Endodermal cell (in vitro differentiated cells): ENCODE results near the gene DHX16. TPM values are rescaled to one million over a fixed set of nuclear protein-coding genes. Genes with fewer than 3 reads are reported as not detected.

Experiments
- DNase-seq: peaks from one replicate; pipeline ENCODE4 v3.0.0-alpha.2; 2017
- H3K27ac ChIP-seq: 2 replicates; pipeline ENCODE4 v1.5.1; 2013; ENCODE audit warnings: mild to moderate bottlenecking, low read depth, low read length, moderate library complexity
- H3K27me3 ChIP-seq: 2 replicates; pipeline ENCODE4 v1.6.1; 2013; ENCODE audit warnings: mild to moderate bottlenecking, low read length, moderate library complexity; ENCODE audit not compliant: insufficient read depth, control insufficient read depth, poor library complexity, severe bottlenecking
- H3K36me3 ChIP-seq: 2 replicates; pipeline ENCODE4 v1.7.0; 2013; ENCODE audit warnings: mild to moderate bottlenecking, low read length, moderate library complexity; ENCODE audit not compliant: control insufficient read depth, insufficient read depth
- H3K4me1 ChIP-seq: one replicate; pipeline ENCODE4 v1.7.0; 2013; ENCODE audit warnings: low read length; ENCODE audit not compliant: control insufficient read depth, insufficient read depth
- H3K4me3 ChIP-seq: 2 replicates; pipeline ENCODE4 v1.5.1; 2013; ENCODE audit warnings: mild to moderate bottlenecking, low read length, moderate library complexity
- H3K9ac ChIP-seq: 2 replicates; pipeline ENCODE4 v1.6.1; 2013; ENCODE audit warnings: mild to moderate bottlenecking, low read length, moderate library complexity; ENCODE audit not compliant: poor library complexity, severe bottlenecking; ENCODE audit errors: extremely low read depth
- H3K9me3 ChIP-seq: 2 replicates; pipeline ENCODE4 v1.6.1; 2013; ENCODE audit warnings: mild to moderate bottlenecking, low read length, moderate library complexity; ENCODE audit not compliant: control insufficient read depth
- H3K27ac Mint-ChIP-seq: 2 replicates; pipeline ENCODE4 v1.8.0; 2020; ENCODE audit warnings: mixed read lengths
- H3K27me3 Mint-ChIP-seq: 2 replicates; pipeline ENCODE4 v1.8.0; 2021; ENCODE audit warnings: mild to moderate bottlenecking, mixed read lengths; ENCODE audit not compliant: insufficient read depth
- H3K36me3 Mint-ChIP-seq: 2 replicates; pipeline ENCODE4 v1.8.0; 2020; ENCODE audit warnings: low read depth, mixed read lengths
- H3K4me1 Mint-ChIP-seq: 2 replicates; pipeline ENCODE4 v1.8.0; 2020; ENCODE audit warnings: mixed read lengths
- H3K4me3 Mint-ChIP-seq: 2 replicates; pipeline ENCODE4 v1.8.0; 2020; ENCODE audit warnings: mild to moderate bottlenecking, moderate library complexity, mixed read lengths
- H3K9me3 Mint-ChIP-seq: 2 replicates; pipeline ENCODE4 v1.8.0; 2020; ENCODE audit warnings: mild to moderate bottlenecking, mixed read lengths
- WGBS, 2 experiments: methylation state at CpG; one replicate each; pipeline versions ENCODE4 v1.1.5 to v1.1.7; 2013; ENCODE audit warnings: missing lambda C conversion rate in 2 of 2, mixed read lengths in 1 of 2; ENCODE audit not compliant: insufficient coverage in 1 of 2, insufficient read length in 1 of 2; 5-methylcytosine and 5-hydroxymethylcytosine counted together
- total RNA-seq, 2 donors: library from RNA; stranded (reverse); fragmentation: NEBNext Ultra II Directional in 1 of 2; extraction: Animal tissue kit (Norgen Biotek cat#: 25700) in 1 of 2; gene quantifications; 2 replicates in 1 of 2; 3 replicates in 1 of 2; pipeline ENCODE4 v1.2.1, GENCODE V29; 2021
- TF ChIP-seq, protein P1 (sequence below): fragments of 200-600 bp; sonication (generic); conservative IDR thresholded peaks from 2 replicates; pipeline ENCODE4 v1.5.0; 2021; ENCODE audit warnings: antibody characterized with exemption, mild to moderate bottlenecking

The DHX16 gene
- total RNA-seq, 2 donors from 2014 or later: 33.5 to 33.9 TPM

DNA sequence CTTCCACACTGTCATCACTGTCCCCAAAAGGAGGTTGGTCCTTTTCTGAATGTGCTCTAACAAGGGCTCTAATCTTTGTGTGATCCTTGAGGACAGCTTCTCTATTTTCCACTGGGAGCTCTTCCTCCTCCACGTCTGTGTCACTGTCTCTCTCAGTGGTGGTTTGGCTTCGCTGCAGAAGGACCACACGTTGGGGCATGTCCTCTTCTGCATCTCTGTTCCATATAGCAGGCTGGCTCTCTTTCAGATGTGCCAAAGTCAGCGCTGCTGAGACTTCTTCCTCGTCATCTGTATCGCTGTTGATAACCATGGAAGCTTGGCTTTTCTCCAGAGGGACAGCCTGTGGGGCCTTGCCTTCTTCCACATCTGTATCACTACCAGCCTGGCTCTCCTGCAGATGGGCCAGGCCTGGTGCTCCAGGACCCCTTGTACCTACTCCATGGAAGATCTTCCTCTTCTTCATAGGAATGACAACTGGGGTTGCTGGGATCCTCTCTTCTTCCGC lies 39.7 kb upstream of the DHX16 start:
- peaks cover 17% of the 10 kb centered on the region for H3K4me1 Mint-ChIP-seq
- H3K4me3 Mint-ChIP-seq: no peak overlapping the region
- no peak overlapping the region for H3K27ac ChIP-seq
- peaks cover 62% of the 10 kb centered on the region for H3K36me3 ChIP-seq
- H3K36me3 Mint-ChIP-seq: peaks cover 55% of the 10 kb centered on the region
- no peak overlapping the region for H3K4me3 ChIP-seq
- TF ChIP-seq, protein P1, sequence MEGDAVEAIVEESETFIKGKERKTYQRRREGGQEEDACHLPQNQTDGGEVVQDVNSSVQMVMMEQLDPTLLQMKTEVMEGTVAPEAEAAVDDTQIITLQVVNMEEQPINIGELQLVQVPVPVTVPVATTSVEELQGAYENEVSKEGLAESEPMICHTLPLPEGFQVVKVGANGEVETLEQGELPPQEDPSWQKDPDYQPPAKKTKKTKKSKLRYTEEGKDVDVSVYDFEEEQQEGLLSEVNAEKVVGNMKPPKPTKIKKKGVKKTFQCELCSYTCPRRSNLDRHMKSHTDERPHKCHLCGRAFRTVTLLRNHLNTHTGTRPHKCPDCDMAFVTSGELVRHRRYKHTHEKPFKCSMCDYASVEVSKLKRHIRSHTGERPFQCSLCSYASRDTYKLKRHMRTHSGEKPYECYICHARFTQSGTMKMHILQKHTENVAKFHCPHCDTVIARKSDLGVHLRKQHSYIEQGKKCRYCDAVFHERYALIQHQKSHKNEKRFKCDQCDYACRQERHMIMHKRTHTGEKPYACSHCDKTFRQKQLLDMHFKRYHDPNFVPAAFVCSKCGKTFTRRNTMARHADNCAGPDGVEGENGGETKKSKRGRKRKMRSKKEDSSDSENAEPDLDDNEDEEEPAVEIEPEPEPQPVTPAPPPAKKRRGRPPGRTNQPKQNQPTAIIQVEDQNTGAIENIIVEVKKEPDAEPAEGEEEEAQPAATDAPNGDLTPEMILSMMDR: no peak
- DNase-seq: no peak
- no peak overlapping the region for H3K27ac Mint-ChIP-seq
- no peaks in the 10 kb centered on the region for H3K9me3 Mint-ChIP-seq
- 94 to 97% methylated on average over 7 of the region's 7 CpGs for WGBS, 2 experiments
- peaks cover 2% of the 10 kb centered on the region for H3K4me1 ChIP-seq
- H3K27me3 Mint-ChIP-seq: no peaks in the 10 kb centered on the region
- H3K27me3 ChIP-seq: no peaks in the 10 kb centered on the region
- H3K9ac ChIP-seq: no peak overlapping the region
- no peaks in the 10 kb centered on the region for H3K9me3 ChIP-seq

DNA sequence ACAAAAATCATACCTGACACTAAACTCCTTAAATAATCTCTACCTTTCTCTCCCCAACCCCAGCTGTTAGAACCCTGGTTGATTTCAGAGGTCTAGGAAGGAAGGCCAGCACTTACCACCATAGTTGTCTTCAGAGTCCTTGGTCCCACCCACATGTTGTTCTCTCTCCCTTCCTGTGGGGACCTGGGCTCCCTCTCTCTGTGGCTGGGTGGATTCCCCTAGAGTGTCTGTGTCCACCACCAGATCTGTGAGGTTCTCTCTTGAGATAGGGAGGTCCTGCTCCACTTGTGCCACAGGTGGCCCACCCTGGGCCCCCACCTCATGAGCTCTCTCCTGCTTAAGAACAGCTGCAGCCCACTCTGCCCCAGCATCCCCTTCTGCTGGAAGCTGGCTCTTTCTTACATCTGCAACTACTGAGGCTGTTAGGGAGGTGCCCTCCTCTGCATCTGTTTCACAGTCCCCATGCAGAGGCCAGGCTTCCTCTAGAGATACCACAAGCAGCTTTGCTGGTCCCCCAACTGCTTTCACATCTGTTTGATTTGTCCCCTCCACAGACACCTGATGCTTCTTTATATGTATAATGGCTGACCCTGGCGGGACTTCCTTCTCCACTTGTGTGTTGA lies 39.1 kb upstream of the DHX16 start:
- Histone ChIP-seq H3K9me3 (no peaks in the 10 kb centered on the region), H3K4me3 (no peak overlapping the region), H3K36me3 (peaks cover 62% of the 10 kb centered on the region), H3K27me3 (no peaks in the 10 kb centered on the region), H3K9ac (no peak overlapping the region), H3K27ac (no peak overlapping the region), H3K4me1 (peaks cover 4% of the 10 kb centered on the region)
- peaks cover 20% of the 10 kb centered on the region for H3K4me1 Mint-ChIP-seq
- H3K27me3 Mint-ChIP-seq: no peaks in the 10 kb centered on the region
- WGBS, 2 experiments: 90% methylated on average over 1 of the region's 1 CpG; no CpG with 5 or more reads in 1 of the 2 experiments
- H3K36me3 Mint-ChIP-seq: peaks cover 58% of the 10 kb centered on the region
- TF ChIP-seq, protein P1: no peak
- no peak overlapping the region for H3K4me3 Mint-ChIP-seq
- no peak overlapping the region for H3K27ac Mint-ChIP-seq
- H3K9me3 Mint-ChIP-seq: no peaks in the 10 kb centered on the region
- DNase-seq: no peak

DNA sequence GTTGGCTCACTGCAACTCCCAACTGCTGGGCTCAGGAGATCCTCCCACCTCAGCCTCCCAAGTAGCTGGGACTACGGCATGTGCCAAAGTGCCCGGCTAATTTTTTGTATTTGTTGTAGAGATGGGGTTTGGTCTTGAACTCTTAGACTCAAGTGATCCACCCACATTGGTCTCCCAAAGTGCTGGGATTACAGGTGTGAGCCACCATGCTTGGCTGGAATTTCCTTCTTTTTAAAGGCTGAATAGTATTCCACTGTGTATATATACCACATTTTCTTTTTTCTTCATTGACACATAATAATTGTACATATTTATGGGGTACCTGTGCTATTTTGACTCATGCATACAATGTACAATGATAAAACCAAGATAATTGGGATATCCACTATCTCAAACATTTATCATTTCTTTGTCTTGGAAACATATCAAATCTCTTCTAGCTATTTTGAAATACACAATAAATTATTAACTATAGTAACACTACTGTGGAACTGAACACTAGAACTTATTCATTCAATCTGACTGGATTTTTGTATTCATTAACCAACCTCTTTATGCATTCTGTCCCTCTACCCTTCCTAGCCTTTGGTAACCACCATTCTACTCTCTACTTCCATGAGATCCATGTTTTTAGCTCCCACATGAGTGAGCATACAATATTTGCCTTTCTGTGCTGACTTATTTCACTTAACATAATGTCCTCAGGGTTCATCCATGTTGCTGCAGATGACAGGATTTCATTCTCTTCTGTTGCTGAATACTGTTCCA lies 36.5 kb upstream of the DHX16 start:
- no peak for DNase-seq
- no peak overlapping the region for H3K4me3 ChIP-seq
- Mint-ChIP-seq H3K27ac (no peak overlapping the region), H3K4me3 (no peak overlapping the region), H3K27me3 (no peaks in the 10 kb centered on the region), H3K36me3 (peaks cover 73% of the 10 kb centered on the region), H3K4me1 (peaks cover 14% of the 10 kb centered on the region), H3K9me3 (no peaks in the 10 kb centered on the region)
- peaks cover 4% of the 10 kb centered on the region for H3K4me1 ChIP-seq
- no peaks in the 10 kb centered on the region for H3K27me3 ChIP-seq
- H3K27ac ChIP-seq: no peak overlapping the region
- TF ChIP-seq, protein P1: no peak
- 100% methylated on average over 2 of the region's 2 CpGs; no CpG with 5 or more reads in 1 of the 2 experiments for WGBS, 2 experiments
- H3K9me3 ChIP-seq: no peaks in the 10 kb centered on the region
- no peak overlapping the region for H3K9ac ChIP-seq
- peaks cover 65% of the 10 kb centered on the region for H3K36me3 ChIP-seq
